ENCODE measurements around the gene IGSF21.

The IGSF21 gene

DNA sequence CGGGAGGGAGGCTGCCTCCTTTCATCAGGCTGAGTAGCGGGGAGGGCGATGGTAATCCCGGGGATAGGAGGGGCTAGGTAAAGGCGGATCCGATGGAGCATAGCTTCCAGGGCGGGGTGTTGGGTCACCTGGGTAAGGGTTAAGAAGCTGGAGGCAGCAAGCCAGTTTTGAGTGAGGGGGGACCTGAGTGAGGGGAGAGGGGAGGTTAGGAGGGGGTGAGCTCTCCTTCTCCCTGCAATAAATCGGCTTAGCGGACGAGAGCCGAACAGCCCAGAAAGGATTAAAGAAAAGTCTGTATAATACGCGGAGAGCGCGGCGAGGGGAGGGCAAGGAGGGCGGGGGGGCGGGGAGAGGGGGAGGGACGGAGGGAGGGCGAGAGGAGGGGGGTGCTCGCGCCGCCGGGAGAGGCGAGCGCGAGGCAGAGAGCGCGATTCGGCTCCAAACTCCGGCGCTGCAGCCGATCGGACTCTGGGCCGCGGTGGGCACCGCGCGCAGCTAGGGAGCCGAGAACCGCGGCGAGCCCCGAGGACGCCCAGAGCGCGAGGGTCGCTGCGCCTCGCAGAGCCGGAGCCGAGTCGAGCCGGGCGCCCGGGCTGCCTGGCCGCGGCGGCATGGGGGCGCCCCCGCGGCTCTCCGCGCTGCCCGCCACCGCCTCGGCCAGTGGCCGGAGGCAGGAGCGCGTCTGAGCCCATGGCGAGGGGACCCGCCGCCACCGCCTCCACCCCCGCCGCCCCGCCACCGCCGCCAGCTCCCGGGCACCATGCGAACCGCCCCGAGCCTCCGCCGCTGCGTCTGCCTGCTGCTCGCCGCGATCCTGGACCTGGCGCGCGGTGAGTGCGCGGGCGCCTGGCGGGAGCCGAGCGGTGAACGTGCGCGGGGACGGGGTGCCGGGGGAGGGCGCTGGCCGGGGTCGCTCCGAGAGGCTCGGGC is at the start of gene IGSF21:
IGSF21 (plus strand) TSS at position 430 of the 930 bp plus-strand sequence; CDS start at position 761, 331 bp downstream.
- DNase-seq (ENCODE audit: low read depth in 2 of 2) = no peak

DNA sequence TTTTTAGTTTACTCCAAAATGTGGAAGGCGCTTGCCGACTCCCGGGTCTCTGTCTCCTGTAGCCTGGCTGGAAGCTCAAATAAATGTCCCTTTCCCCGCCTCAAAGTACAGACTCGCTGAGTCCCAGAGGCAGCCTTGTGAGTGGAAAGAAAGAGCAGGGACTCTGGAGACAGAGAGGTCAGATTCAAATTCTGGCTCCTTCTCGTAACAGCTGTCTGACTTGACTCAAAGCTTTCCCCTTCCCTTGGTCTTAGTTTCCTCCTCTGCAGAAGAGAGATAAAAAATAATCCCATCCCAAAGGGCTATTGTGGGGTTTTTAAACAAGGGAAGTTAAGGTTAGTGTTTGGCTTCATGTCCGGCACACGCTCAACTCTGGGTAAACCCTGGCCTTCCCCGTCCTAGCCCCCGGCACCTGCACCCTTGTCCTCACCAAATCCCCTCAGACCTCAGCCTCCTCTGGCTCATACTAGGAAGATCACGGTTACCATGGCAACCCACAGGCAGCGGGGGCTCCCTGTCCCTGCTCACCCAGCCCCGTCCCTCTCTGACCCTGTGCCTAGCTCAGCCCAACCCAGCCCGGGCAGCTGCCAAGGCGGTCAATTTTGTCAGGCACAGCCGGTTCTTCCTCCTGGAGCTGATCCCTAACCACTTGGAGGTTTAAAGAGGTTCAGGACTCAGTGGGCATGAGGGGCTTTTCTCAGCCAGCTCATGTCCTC is 49.2 kb upstream of the IGSF21 start:
- no peak for DNase-seq (ENCODE audit: low read depth in 2 of 2)

DNA sequence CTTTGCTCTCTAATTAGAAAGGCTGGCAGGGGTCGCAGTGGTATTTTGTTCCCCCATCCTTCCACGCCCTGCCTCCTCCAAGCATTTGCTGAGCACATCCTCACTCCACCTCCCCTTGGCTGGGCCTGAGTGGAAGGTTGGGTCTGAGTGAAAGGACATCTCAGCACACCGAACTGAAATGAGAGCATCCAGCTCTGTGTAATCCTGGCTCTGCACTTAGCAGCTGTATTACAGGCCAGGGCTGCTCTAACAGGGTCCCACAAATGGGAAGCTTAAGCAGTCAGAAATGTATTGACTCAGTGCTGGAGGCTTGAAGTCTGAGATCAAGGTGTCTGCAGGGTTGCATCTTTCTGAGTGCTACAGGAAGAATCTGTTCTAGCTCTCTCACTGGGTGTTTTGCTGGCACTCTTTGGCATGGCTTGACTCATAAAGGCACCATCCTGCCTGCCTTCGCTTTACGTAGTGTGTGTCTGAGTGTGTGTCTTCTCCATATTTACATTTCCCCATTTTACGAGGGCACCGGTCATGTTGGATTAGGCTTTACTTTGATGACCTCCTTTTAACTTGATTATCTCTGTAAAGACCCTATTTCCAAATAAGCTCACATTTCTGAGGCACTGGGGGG is 48.5 kb upstream of the IGSF21 start:
- no peak for DNase-seq (ENCODE audit: low read depth in 2 of 2)

DNA sequence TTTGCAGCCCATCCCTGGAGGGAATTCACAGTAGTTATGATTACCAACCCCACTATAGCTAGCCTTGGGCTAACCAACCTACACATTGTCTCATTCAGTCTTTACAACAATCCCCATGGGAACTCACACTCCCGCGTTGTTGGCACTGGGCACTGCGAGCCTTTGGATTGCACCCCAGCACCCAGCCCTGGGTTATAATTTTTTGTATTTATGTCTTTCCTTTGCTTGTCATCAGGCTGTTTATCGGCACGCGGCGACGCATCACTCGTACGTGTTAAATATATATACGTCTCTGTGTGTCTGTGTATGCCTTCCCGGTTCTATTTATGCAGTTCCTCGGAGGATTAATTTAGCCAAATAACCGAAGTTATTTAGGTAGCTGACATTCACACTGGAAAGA is 47.2 kb upstream of the IGSF21 start:
- DNase-seq (ENCODE audit: low read depth in 2 of 2) = no peak

DNA sequence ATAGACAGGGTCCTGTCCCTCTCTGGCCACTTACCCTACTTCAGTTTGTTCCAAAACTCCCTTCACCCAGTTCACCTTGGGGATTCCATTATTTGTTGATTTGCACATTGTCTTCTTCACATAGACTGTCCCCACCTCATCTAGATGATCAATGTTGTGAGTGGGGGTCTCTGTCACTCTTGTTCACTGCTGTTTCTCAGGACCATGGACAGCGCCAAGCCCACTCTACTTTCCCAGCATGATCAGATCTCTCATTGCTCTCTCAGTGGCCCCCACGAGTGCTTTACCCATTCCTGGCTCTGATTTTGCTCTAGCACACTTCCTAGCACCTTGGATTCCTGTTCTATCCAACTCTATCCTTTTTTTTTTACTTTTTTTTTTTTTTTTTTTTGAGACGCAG is 45.4 kb upstream of the IGSF21 start:
- no peak for DNase-seq (ENCODE audit: low read depth in 2 of 2)

DNA sequence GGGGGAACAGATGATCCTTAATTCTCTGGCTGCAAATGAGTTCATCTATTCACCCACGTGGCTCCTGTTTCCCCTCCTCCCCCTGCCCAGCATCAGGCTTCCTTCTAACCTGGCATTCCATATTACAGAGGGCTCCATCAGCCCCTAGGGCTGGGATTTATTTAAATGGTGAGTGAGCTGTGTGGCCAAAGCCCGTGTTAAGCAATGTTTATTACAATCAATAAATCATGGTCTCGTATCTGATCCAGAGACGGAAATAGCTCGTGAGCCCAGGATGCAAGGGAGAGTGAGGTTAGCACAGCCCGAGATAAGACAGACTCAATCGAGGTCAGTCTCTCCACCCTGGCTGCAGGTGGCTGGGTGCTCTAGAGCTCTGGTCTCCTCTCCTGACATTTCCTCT is 43.1 kb upstream of the IGSF21 start:
- no peak for DNase-seq (ENCODE audit: low read depth in 2 of 2)

DNA sequence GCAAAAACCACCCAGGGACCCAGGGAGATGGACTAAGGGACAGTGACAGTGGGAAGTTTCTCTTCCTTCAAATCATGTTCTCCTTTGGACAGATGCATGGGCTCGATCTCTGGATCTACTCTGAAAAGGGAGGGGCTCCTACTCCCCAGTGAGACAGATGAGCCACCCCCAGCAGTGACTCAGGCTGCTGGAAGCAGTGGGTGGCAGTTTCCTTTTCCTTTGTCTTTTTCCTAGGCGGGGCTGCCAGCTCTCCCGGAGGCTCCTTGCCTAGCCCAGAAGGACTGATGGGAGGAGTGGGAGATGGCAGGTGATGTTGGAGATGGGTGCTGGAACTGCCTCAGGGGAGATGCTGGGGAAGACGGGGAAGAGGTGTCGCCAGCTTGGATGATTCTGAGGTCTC is 41.0 kb upstream of the IGSF21 start:
- no peak for DNase-seq (ENCODE audit: low read depth in 2 of 2)

DNA sequence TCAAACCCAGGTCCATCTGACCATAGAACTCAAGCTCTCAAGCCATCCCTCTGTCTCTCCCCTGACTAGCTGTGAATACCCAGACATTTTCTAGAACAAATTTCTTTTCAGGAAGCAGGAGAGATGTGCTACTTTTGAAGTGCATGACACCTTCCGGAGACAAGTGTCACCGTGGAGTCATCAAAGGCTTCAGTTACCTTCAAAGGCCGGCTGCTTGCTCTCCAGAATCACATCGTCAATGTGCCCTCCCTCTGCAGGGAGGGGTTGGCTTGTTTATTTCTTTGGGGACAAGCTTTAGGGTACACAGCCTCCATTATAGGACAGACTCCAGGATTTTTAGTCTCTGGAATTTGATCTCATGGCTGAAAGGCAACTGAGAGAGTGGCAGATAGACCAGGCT is 37.7 kb upstream of the IGSF21 start:
- DNase-seq (ENCODE audit: low read depth in 2 of 2) = no peak

DNA sequence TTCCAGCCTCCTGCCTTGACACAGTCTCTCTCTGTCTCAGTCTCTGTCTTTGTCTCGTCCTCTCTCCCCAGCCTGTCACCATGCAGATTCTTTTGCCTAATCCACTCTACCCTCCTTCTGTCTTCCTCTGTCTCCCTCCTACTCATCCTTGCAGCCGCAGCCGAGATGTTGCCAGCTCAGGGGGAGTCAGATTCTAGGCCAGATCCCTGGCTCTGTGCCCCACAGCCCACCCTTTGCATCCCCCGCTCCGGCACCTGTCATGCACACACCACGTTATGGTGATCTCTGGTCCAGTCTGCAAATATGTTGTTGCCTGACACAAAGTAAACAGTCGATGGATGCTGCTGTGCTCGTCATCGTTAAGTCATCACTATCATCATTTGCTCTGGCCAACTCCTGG is 35.5 kb upstream of the IGSF21 start:
- DNase-seq (ENCODE audit: low read depth in 2 of 2) = no peak

DNA sequence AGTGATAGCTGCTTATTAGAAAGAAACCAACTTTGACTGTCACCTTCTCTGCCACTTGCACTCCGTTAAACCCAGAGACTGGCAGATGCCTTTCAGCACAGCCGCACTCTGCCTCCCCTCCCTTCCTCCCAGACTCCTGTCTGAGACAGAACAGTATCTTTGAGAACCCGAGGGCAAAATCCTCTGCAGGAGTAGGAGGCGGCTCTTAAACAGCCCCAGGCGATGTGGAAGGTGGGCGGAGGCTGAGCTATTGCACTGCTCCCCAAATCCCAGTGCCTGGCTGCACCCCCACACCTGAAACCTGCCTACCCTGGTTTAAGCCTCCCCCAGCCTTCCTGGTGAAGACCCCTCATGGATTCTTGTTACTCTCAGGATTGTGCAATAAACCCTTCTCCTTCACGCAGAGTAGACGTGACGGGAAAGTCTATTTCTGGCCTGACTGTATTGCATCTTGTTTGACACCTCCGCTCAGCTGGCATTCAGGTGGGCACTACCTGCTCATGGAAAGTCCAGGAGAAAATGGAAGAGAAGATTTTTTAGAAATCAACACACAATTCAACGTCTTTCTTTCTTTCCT is 34.4 kb upstream of the IGSF21 start:
- DNase-seq (ENCODE audit: low read depth in 2 of 2) = no peak

DNA sequence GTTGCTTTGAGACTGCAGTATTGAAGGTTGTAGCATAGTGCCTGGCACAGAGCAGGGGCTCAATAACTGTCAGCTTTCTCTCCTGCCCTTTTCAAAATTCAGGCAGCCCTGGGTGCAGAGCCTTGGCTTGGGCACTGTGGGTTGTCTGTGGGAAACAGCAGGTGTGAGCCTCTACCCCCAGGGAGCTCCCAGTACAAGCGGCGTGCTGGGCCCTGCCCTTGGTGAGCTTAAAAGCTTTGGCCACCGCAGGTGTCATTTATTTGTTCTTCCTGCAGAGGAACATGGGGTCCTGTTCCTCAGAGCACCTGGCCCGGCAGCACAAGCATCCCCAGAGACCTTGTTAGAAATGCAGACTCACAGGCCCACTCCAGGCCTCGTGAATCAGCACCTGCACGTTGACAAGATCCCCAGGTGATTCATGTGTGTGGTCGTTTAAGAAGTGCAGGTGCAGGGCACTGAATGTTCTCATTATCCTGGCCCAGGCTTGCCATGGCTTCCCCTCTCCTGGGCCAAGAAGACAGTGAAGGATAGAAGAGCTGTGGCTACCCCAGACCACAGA is 29.9 kb upstream of the IGSF21 start:
- no peak for DNase-seq (ENCODE audit: low read depth in 2 of 2)

DNA sequence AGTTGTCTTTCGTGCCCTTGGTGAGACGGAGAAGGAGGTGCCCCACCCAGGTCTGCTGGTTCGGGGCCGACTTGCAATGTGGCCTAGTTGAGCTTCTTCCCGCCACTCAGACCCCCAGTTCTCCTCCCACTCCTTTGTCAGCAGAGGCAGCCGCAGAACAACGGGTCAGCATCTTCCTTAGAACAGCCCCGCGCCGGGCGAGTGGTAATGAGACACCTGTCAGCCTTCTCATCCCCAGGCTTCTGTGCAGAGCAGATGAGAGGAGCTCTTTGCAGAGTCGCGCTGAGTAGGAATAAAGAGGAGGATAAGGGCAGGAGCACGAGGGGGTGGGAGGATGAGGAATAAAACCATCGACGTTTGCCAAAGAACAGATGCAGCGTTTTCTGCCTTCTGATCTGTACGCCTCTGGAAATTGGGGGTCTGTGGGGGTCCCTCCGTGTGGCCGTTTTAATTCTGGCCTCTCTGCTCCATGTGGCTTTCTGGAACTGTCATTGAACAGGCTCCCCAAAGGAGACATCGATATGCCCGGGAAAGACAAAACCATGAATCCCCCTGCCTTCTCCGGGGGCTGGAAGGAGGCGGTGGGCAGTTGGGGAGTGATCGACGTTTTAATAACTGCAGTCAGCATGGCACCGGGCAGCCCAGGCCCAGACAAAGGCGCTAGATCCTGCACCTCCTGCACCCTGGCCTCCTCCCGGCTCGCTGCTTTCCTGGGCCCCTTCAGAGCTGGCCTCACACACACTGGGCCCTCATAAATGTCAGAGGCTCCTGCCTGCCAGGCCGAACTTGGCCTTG is 27.5 kb upstream of the IGSF21 start:
- no peak for DNase-seq (ENCODE audit: low read depth in 2 of 2)

DNA sequence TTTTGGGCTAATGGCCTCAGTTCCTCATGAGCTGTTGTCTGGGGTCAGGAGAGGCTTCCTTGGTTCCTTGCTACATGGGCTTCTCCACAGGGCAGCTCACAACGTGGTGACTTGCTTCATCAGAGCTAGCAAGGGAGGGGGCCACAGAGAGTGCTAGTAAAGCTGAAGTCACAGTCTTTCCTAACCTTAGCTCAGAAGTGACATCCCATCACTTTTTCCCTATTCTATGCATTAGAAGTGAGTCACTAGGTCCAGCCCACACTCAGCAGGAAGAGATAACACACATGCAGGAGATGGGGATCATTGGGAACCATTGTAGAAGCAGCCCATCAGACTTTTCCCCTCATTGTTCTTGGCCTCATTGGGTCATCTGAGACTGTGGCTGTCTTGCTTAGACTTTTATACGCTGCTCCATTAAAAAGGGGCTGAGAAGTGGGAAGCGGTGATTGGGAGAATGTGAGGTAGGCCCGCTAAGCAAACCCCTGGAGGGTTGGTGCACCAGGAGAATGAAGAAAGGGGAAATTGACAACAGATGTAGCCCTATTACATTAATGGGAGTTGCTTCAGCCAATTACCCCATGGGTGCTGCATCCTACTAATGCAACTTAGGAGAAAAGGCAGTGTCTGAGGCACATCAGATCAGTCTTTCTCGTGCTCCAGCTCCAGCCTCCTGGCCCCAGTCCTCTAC is 22.1 kb upstream of the IGSF21 start:
- DNase-seq (ENCODE audit: low read depth in 2 of 2) = no peak

DNA sequence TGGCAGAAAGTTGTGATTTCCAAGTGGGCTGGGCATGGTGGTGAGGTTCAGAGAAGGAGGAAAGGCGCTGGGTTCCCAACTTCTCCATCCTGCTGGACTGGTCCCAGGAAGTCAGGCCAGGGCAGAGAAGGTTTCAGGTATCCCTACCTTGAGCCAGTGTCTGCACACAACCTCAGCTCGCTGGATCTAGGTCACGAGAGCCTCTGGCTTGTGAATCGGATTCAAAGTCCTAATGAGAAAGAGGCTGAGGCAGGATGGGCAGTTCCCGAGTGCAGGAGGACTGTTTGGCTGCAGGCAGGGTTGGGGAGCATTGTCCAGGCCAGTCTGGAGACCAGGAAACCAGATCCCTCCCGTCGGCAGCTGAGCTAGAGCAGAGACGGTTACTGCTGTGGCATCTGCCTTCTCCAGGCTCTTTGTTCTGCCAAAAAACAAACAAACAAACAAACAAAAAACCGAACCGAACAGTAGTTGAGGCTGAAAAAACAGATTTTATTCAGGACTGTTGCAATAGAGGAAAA is 19.5 kb upstream of the IGSF21 start:
- no peak for DNase-seq (ENCODE audit: low read depth in 2 of 2)

DNA sequence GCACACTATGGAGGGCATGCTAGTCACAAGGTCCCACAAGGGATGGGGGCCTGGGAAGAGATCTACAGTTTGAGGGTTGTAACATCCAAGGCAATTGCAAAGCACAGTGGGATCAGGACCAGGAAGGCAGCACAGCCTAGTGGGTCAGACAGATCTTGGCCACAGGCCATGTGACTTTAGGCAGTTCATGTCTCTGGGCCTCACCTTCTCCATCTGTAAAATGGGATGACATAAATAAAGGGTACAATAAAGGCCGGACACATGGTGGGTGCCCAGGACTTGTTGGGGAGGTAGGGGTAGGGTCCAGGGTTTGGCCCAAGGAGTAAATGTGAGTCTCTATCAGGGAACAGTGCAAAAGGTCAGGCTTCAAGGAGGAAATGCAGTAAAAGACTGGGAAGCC is 18.1 kb upstream of the IGSF21 start:
- DNase-seq (ENCODE audit: low read depth in 2 of 2) = no peak

DNA sequence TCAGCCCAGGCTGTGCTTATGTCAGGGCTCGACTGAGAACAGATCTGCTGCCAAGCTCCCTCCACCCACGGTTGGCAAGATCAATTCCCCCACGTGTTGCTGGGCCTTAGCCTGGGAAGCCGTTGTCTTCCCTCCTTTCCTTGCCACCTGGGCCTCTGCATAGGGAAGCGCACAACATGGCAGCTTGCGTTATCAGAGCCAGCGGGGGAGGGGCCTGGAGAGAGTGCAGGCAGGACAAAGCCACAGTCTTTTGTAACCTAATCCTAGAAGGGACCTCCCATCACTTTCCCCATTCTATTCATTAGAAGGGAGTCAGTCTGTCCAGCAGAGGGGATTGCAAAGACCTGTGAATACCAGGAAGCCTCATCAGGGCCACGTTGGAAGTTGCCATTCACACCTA is 17.0 kb upstream of the IGSF21 start:
- no peak for DNase-seq (ENCODE audit: low read depth in 2 of 2)

DNA sequence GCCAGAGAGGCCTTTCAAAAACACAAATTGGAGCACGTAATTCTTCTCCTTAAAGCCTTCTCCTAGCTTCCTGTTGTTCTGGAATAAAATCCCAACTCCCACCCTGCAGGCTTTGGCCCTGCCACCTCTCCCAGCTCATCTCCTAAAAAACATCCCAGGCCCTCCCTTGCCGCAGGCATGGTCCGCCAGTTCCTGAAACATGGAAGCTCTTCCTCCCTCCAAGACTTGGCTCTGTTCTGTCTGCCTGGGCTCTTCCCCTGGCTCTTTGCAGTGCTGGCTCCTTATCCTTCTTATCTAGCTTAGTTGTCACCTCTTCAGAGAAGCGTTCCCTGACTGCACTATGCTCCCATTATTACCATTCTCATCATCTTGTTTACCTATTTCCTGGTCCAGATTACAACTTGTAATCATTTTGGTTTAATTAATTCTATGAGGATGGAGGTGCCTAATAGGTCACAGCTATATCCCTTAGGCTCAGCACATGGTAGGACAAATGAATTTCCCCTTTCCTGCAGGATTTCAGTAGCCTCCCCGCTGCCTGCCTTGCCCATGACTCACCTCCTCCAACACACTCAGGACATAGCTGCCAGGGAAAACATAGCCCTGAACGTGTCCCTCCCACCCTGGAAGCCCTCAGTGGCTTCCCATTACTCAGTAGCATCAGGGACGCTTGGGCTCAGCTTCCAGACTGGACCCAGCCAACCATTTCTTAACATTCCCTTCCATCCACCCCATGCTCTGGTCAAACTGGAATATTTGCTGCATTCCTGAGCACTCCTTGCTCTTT is 15.7 kb upstream of the IGSF21 start:
- no peak for DNase-seq (ENCODE audit: low read depth in 2 of 2)

DNA sequence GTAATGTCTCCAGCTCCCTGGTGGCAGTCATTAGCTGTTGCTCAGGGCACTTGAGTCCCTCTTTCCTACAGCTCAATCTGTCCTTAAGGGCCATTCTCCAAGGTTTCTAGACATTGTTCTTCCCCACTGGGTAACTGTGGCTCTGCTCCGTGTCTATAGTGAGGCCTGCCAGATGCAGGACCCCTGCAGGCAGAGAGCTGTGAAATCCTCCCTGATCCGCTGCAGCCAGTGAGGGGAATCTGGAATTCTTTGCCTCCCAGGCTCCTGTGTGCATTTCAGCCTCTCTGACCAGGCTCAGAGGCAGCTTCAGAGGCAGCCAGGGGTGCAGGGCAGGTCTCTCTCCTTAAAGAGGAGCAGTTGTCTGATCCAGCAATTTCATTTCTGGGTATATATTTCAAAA is 14.4 kb upstream of the IGSF21 start:
- DNase-seq (ENCODE audit: low read depth in 2 of 2) = no peak

DNA sequence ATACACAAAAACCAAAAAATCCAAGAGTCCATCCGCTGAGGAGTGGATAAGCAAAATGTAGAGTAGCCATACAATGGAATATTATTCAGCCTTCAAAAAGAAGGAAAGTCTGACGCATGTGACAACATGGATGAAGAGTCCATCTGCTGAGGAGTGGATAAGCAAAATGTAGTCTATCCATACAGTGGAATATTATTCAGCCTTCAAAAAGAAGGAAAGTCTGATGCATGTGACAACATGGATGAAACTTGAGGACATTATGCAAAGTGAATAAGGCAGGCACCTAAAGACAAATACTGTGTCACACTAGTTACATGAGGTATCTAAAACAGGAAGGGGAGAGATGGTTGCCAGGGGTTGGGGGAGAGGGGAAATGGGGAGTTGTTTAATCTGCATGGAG is 14.0 kb upstream of the IGSF21 start:
- no peak for DNase-seq (ENCODE audit: low read depth in 2 of 2)

DNA sequence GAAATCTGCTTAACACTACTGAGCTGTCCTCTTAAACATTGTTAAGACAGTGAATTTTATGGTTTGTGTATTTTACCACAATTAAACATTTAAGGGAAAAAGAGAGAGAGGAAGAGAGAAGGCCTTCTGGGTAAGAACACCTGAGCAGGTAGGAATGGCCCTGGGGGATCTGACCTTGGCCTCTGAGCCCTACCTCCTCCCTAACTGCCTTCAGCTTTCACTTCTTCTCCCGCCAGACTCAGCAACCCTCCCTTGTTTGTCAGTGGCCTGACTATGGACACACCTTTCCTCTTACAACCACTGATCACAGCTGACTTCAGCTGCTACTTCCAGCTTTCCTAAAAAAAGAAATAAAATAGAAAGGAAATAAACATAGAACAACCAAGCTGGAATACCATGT is 13.5 kb upstream of the IGSF21 start:
- no peak for DNase-seq (ENCODE audit: low read depth in 2 of 2)

Measured in stimulated activated CD4-positive, alpha-beta T cell treated with anti-CD3 and anti-CD28 coated beads, Interleukin-12 subunit alpha, Interleukin-12 subunit beta, amount 100 ng/mL, for 24 hours (primary cell).